GM20000 (cell line): Measurements from ENCODE around the gene SLITRK6.
"Not testable (repeated sequence)": the region's sequence is repeated elsewhere in the genome, so short reads cannot be mapped to it uniquely, and the experiment has no call there.

ENCODE experiments used
- DNase-seq: peaks from one replicate; pipeline ENCODE4 v3.0.0; 2012; ENCODE audit warnings: low spot score
- TF ChIP-seq, protein P1 (sequence below): IDR thresholded peaks from 2 replicates; pipeline ENCODE4 v1.5.1; 2012; ENCODE audit warnings: mild to moderate bottlenecking, control low read depth; ENCODE audit errors: extremely low read depth, missing control alignments

SLITRK6 gene

GRCh38 chr13:85785205-85785604, 14.0 kb downstream of the SLITRK6 start:
- TF ChIP-seq, protein P1, sequence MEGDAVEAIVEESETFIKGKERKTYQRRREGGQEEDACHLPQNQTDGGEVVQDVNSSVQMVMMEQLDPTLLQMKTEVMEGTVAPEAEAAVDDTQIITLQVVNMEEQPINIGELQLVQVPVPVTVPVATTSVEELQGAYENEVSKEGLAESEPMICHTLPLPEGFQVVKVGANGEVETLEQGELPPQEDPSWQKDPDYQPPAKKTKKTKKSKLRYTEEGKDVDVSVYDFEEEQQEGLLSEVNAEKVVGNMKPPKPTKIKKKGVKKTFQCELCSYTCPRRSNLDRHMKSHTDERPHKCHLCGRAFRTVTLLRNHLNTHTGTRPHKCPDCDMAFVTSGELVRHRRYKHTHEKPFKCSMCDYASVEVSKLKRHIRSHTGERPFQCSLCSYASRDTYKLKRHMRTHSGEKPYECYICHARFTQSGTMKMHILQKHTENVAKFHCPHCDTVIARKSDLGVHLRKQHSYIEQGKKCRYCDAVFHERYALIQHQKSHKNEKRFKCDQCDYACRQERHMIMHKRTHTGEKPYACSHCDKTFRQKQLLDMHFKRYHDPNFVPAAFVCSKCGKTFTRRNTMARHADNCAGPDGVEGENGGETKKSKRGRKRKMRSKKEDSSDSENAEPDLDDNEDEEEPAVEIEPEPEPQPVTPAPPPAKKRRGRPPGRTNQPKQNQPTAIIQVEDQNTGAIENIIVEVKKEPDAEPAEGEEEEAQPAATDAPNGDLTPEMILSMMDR: no peak
- no peak for DNase-seq

DNA sequence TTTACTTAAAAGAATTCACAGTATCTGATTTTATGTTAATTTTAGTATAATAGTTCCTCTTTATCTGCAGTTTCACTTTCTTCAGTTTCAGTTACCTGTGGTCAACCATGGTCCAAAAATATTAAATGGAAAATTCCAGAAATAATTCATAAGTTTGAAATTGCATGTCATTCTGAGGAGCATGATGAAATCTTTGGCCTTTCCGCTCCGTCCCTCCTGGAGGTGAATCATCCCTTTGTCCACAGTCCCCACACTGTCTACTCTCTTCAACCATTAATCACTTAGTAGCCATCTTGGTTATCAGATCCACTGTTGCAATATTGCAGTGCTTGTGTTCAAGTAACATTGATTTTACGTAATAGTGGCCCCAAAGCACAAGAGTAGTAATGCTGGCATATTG, 26.9 kb downstream of the SLITRK6 start:
- DNase-seq: no peak
- TF ChIP-seq, protein P1: no peak

- no peak for DNase-seq
- TF ChIP-seq, protein P1: no peak
These were observed 27.4 kb downstream of the SLITRK6 start for GRCh38 chr13:85771856-85772255.

DNA sequence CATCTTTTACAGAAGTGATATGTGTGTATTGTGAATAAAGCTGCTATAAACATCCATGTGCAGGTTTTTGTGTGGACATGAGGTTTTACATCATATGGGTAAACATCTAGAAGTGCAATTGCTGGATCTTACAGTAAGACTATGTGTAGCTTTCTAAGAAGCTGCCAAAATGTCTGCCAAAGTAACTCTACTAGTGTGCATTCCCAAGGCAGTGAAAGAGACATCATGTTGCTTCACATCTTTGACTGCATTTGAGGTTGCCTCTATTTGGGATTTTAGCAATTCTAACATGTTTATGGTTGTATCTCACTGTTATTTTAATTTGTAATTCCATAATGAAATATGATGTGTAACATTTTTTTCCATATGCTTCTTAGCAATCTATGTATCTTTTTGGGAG, 30.3 kb downstream of the SLITRK6 start:
- no peak for DNase-seq
- TF ChIP-seq, protein P1: no peak

- DNase-seq: no peak
- TF ChIP-seq, protein P1: no peak
These were observed 44.1 kb downstream of the SLITRK6 start for GRCh38 chr13:85755123-85755522.

DNA sequence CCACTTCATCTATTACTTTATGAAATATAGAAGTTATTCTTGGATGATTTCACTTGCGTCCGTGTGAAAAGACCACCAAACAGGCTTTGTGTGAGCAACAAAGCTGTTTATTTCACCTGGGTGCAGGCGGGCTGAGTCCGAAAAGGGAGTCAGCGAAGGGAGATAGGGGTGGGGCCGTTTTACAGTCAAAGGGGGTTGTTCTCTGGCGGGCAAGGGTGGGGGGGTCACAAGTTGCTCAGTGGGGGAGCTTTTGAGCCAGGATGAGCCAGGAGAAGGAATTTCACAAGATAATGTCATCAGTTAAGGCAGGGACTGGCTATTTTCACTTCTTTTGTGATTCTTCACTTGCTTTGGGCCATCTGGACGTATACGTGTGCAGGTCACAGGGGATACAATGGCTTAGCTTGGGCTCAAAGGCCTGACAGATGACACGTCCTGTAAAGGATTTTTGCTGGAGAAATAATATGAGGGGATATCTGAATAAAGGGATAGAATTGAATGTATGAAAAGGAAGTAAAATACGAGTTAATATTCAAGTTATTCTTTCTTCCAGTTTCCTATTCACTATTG, 55.9 kb downstream of the SLITRK6 start:
- not testable (repeated sequence) for DNase-seq
